HG03097 (cell line): ENCODE results near the gene PRR29.

Experiments
- ATAC-seq: cut with Tn5 transposase; IDR thresholded peaks from one replicate; pipeline ENCODE4 v1.9.1; 2021; ENCODE audit not compliant: unreplicated experiment, low FRiP score

Gene PRR29

GRCh38 chr17:63998050-63998720 lies at the start of gene PRR29:
Gene PRR29, plus strand, starts transcription at chr17:63998351. Its CDS starts 14 bp downstream, at chr17:63998365.
- ATAC-seq: no peak

GRCh38 chr17:63948521-63948920 lies 49.6 kb upstream of the PRR29 start:
- no peak for ATAC-seq

- no peak for ATAC-seq
These were observed 48.4 kb upstream of the PRR29 start for GRCh38 chr17:63949576-63950250.

GRCh38 chr17:63950940-63951907 lies 46.9 kb upstream of the PRR29 start:
- ATAC-seq: no peak

- peak; percentile 62 for ATAC-seq
These were observed 43.6 kb upstream of the PRR29 start for GRCh38 chr17:63954402-63955063.

- ATAC-seq: no peak
These were observed 42.9 kb upstream of the PRR29 start for GRCh38 chr17:63955232-63955631.

- no peak for ATAC-seq
These were observed 42.4 kb upstream of the PRR29 start for GRCh38 chr17:63955791-63956190.

GRCh38 chr17:63956296-63956920 lies 41.7 kb upstream of the PRR29 start:
- no peak for ATAC-seq

GRCh38 chr17:63960006-63960405 lies 38.1 kb upstream of the PRR29 start:
- no peak for ATAC-seq

- ATAC-seq: no peak
These were observed 37.7 kb upstream of the PRR29 start for GRCh38 chr17:63960430-63960829.

- no peak for ATAC-seq
These were observed 36.6 kb upstream of the PRR29 start for GRCh38 chr17:63961355-63962212.

- no peak for ATAC-seq
These were observed 35.8 kb upstream of the PRR29 start for GRCh38 chr17:63962298-63962744.

GRCh38 chr17:63963123-63963522 lies 35.0 kb upstream of the PRR29 start:
- ATAC-seq: no peak

GRCh38 chr17:63966646-63967264 lies 31.4 kb upstream of the PRR29 start:
- peak; percentile 72 for ATAC-seq

GRCh38 chr17:63967953-63968352 lies 30.2 kb upstream of the PRR29 start:
- ATAC-seq: no peak

GRCh38 chr17:63969278-63969677 lies 28.9 kb upstream of the PRR29 start:
- ATAC-seq: no peak

- no peak for ATAC-seq
These were observed 25.4 kb upstream of the PRR29 start, which contains the start of gene SCN4A for GRCh38 chr17:63972796-63973195. Gene SCN4A, minus strand, starts transcription at chr17:63972918. Its CDS starts 77 bp downstream, at chr17:63972841.

- ATAC-seq: no peak
These were observed 24.9 kb upstream of the PRR29 start for GRCh38 chr17:63973247-63973646.
